Brain microvascular endothelial cell (primary cell): ENCODE measurements around the gene BCR.

ENCODE experiments used
- DNase-seq: peaks from one replicate; pipeline ENCODE4 v3.0.0-alpha.2; 2020
- H3K27ac ChIP-seq: fragments of 250-450 bp; sonication (Bioruptor Pico); 2 replicates; pipeline ENCODE4 v1.5.1; 2020; ENCODE audit warnings: mild to moderate bottlenecking, moderate library complexity
- H3K27me3 ChIP-seq: fragments of 250-450 bp; sonication (Bioruptor Pico); replicated peaks from 2 replicates; pipeline ENCODE4 v1.5.1; 2020; ENCODE audit warnings: mild to moderate bottlenecking
- H3K36me3 ChIP-seq: fragments of 250-450 bp; sonication (Bioruptor Pico); replicated peaks from 2 replicates; pipeline ENCODE4 v1.5.1; 2020; ENCODE audit warnings: mild to moderate bottlenecking
- H3K4me3 ChIP-seq: 2 replicates; pipeline ENCODE4 v1.5.1; 2011; ENCODE audit warnings: low read depth, mild to moderate bottlenecking, control low read depth, low read length, moderate library complexity
- CTCF ChIP-seq: IDR thresholded peaks from 2 replicates; pipeline ENCODE4 v1.5.1; 2011; ENCODE audit warnings: low read depth, mild to moderate bottlenecking, moderate library complexity, low read length, control low read depth, inconsistent platforms; ENCODE audit errors: missing control alignments
- in situ Hi-C: cut with HindIII; loops from 2 replicates; pipeline ENCODE4 v1.10.0; 2017; ENCODE audit warnings: low sequenced_read_pairs, low pct_ligation_motif_present

The BCR gene

GRCh38 chr22:23181721-23182308, 1.5 kb downstream of the BCR start:
- in situ Hi-C loops: no loop called here
- peaks cover 22% of the 10 kb centered on the region for H3K36me3 ChIP-seq
- peaks cover 3% of the 10 kb centered on the region for H3K27me3 ChIP-seq
- H3K27ac ChIP-seq: no peak overlapping the region
- TF ChIP-seq CTCF: no peak
- no peak for DNase-seq
- peak overlapping the region; percentile 47 for H3K4me3 ChIP-seq

- H3K27me3 ChIP-seq: no peaks in the 10 kb centered on the region
These were observed 2.2 kb downstream of the BCR start for GRCh38 chr22:23182309-23183060.

GRCh38 chr22:23183061-23183698, 2.9 kb downstream of the BCR start:
- TF ChIP-seq CTCF: no peak
- H3K27ac ChIP-seq: peak overlapping the region; percentile 17
- peaks cover 29% of the 10 kb centered on the region for H3K36me3 ChIP-seq
- in situ Hi-C loops: no loop called here
- H3K27me3 ChIP-seq: no peaks in the 10 kb centered on the region
- peak overlapping the region; percentile 47 for H3K4me3 ChIP-seq
- DNase-seq: peak; percentile 43

More at GRCh38 chr22:23182309-23183060, 2.2 kb downstream of the BCR start:
- Histone ChIP-seq H3K27ac (peak overlapping the region; percentile 17), H3K4me3 (peak overlapping the region; percentile 47), H3K36me3 (peaks cover 22% of the 10 kb centered on the region)
- DNase-seq: no peak
- in situ Hi-C loops: no loop called here
- TF ChIP-seq CTCF: no peak

- no peak for TF ChIP-seq CTCF
- peaks cover 32% of the 10 kb centered on the region for H3K36me3 ChIP-seq
- no peaks in the 10 kb centered on the region for H3K27me3 ChIP-seq
- H3K27ac ChIP-seq: no peak overlapping the region
- in situ Hi-C loops: no loop called here
- DNase-seq: no peak
- H3K4me3 ChIP-seq: no peak overlapping the region
These were observed 3.9 kb downstream of the BCR start for GRCh38 chr22:23184100-23184763.

DNA sequence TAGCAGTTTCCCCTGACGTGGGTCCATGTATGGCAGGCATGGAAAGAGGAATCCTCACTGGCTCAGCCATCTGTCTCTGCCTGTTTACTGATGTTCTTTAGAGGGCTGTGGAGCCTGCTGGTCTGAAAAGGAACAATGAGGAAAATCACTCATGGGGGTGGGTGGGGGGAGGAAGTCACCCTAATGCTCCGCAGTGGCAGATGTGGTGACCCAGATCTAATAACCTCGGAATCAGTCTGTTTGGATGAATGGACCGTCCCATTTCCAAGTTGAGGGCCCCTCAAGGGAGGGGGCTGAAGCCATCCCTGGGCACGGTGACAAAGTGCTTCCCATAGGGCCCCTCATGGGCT, 4.4 kb downstream of the BCR start:
- in situ Hi-C loops: no loop called here
- H3K27me3 ChIP-seq: no peaks in the 10 kb centered on the region
- H3K4me3 ChIP-seq: no peak overlapping the region
- peaks cover 32% of the 10 kb centered on the region for H3K36me3 ChIP-seq
- H3K27ac ChIP-seq: no peak overlapping the region
- no peak for TF ChIP-seq CTCF
- DNase-seq: no peak
